Thoracic aorta (tissue), 2 donors: Measurements from ENCODE around the gene MS4A10. TPM values are rescaled to one million over a fixed set of nuclear protein-coding genes. Genes with fewer than 3 reads are reported as not detected.

Source experiments
- ATAC-seq: fragments of 150-250 bp; one replicate; pipeline ENCODE4 v1.8.0; 2017; ENCODE audit warnings: low read depth; ENCODE audit not compliant: insufficient number of reproducible peaks, low FRiP score
- DNase-seq: peaks from one replicate; pipeline ENCODE4 v3.0.0-alpha.2; 2020; ENCODE audit warnings: low spot score
- H3K27ac ChIP-seq, 2 donors: fragments of 200-600 bp; sonication (generic); 1 replicate in 1 of 2; 2 replicates in 1 of 2; pipeline ENCODE4 v1.5.1; 2016; ENCODE audit warnings: mild to moderate bottlenecking in 2 of 2, moderate library complexity in 2 of 2
- H3K27me3 ChIP-seq: fragments of 200-600 bp; sonication (generic); replicated peaks from 2 replicates; pipeline ENCODE4 v1.6.0; 2016; ENCODE audit warnings: mild to moderate bottlenecking; ENCODE audit not compliant: insufficient read depth
- H3K36me3 ChIP-seq: fragments of 200-600 bp; sonication (generic); one replicate; pipeline ENCODE4 v1.5.1; 2016
- H3K4me1 ChIP-seq, 2 donors: fragments of 200-600 bp; sonication (generic); 1 replicate in 1 of 2; 2 replicates in 1 of 2; pipeline versions ENCODE4 v1.5.1 to v1.6.0; 2016; ENCODE audit warnings: low read depth in 2 of 2, mild to moderate bottlenecking in 1 of 2; ENCODE audit not compliant: control insufficient read depth in 1 of 2
- H3K4me3 ChIP-seq: fragments of 200-600 bp; sonication (generic); 2 replicates; pipeline ENCODE4 v1.5.1; 2016; ENCODE audit warnings: mild to moderate bottlenecking
- H3K9me3 ChIP-seq: fragments of 200-600 bp; sonication (generic); 2 replicates; pipeline ENCODE4 v1.5.1; 2016
- total RNA-seq, 2 donors: library from RNA; depleted of rRNA; stranded (reverse); fragments of >200 nt; gene quantifications; one replicate each; pipeline versions ENCODE4 v1.1.0 to v1.2.3, GENCODE V29; 2016
- TF ChIP-seq, protein P1 (sequence below): fragments of 200-600 bp; sonication (generic); IDR thresholded peaks from one replicate; pipeline ENCODE4 v1.5.1; 2019; ENCODE audit warnings: antibody characterized with exemption

The MS4A10 gene
- total RNA-seq, 2 donors from 2014 or later: not detected

DNA sequence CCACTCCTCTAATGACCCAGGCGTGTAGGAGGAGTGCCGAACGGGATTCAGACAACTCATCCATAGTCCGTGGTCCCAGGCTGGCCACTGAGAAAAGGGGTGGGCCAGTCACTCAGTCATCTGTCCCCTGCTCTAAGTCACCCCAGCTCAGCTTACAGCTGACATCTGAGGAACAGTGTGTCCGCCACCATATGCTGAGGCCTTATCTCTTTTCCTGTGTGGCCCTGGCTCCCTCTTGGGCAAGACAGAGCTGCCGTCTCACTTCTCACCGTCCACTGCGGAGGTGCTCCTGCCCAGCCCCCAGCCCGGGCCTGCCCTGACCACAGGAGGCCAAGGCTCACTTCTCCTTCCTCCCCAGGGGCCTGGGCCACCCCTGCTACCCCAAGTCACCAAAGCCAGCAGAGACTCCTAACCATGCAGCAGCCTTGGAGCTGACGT lies 63.6 kb downstream of the MS4A10 start:
- no peaks in the 10 kb centered on the region for H3K9me3 ChIP-seq

DNA sequence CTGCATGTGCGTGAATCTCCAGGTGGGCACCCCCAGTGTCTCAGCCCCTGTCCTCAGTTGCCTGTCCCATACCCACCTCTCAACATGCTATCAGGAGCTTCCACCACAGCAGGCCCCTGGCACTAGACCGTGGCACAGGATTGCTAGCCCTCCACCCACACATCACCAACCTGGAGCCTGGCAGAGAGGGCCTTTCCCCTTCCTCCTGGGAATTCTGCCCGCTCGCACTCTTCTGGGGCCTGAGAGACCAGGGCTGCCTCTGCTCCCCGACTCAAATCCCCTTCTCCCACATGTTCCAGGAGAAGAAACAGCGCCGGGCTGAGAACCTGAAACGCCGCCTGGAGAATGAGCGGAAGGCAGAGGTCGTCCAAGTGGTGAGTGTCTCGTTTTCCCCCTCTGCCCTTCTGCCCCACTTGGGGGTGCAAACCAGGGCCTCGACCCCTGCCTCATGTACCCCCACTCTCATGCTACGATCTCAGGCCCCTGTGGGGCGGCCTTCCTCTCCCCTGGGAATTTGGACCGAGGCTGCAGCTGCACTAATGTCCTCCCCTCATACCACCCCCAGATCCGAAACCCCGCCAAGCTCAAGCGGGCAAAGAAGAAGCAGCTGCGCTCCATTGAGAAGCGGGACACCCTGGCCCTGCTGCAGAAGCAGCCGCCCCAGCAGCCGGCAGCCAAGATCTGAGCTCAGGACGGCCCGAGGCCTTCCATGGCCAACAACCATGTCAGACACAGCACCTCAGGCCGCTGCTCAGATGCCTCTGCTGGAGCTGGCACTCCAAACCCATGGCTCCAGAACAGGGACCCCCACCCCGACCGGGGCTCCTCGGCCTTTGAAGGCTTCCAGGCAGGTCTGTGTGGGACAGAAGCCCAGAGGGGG lies 64.7 kb downstream of the MS4A10 start:
- peaks cover 18% of the 10 kb centered on the region for H3K36me3 ChIP-seq
- no peak for DNase-seq
- H3K4me1 ChIP-seq: peaks cover 0 to under 1% of the 10 kb centered on the region in 2 donors
- no peaks in the 10 kb centered on the region for H3K27me3 ChIP-seq
- H3K9me3 ChIP-seq: no peaks in the 10 kb centered on the region
- H3K27ac ChIP-seq: no peak overlapping the region
- H3K4me3 ChIP-seq: no peak overlapping the region
- TF ChIP-seq, protein P1, sequence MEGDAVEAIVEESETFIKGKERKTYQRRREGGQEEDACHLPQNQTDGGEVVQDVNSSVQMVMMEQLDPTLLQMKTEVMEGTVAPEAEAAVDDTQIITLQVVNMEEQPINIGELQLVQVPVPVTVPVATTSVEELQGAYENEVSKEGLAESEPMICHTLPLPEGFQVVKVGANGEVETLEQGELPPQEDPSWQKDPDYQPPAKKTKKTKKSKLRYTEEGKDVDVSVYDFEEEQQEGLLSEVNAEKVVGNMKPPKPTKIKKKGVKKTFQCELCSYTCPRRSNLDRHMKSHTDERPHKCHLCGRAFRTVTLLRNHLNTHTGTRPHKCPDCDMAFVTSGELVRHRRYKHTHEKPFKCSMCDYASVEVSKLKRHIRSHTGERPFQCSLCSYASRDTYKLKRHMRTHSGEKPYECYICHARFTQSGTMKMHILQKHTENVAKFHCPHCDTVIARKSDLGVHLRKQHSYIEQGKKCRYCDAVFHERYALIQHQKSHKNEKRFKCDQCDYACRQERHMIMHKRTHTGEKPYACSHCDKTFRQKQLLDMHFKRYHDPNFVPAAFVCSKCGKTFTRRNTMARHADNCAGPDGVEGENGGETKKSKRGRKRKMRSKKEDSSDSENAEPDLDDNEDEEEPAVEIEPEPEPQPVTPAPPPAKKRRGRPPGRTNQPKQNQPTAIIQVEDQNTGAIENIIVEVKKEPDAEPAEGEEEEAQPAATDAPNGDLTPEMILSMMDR: no peak
- no peak for ATAC-seq

More for the DNA sequence above, 63.6 kb downstream of the MS4A10 start:
- ATAC-seq (no peak), DNase-seq (no peak)
- Histone ChIP-seq H3K27ac (no peak overlapping the region), H3K36me3 (peaks cover 18% of the 10 kb centered on the region), H3K27me3 (no peaks in the 10 kb centered on the region), H3K4me1 (peaks cover 9 to 12% of the 10 kb centered on the region in 2 donors), H3K4me3 (no peak overlapping the region)
- TF ChIP-seq, protein P1: no peak

Other genes starting within 250 kb of the MS4A10 start
- not detected for gene MS4A8, start 85.7 kb upstream of the MS4A10 start, total RNA-seq
- gene MS4A18, start 60.6 kb upstream of the MS4A10 start, total RNA-seq: not detected
- gene MS4A15, start 28.5 kb upstream of the MS4A10 start, total RNA-seq: not detected
- 10 to 100 TPM; 13.5 to 23.8 TPM for gene CCDC86, start 56.8 kb downstream of the MS4A10 start, total RNA-seq
- gene PTGDR2, start 70.6 kb downstream of the MS4A10 start, total RNA-seq: under 1 TPM; 0.21 to 0.68 TPM
- gene ZP1, start 82.2 kb downstream of the MS4A10 start, total RNA-seq: not detected
- gene PRPF19, start 121.3 kb downstream of the MS4A10 start, total RNA-seq: 10 to 100 TPM; 42.0 to 52.2 TPM
- gene TMEM109, start 128.8 kb downstream of the MS4A10 start, total RNA-seq: 100 to 1,000 TPM; 158 to 213 TPM
- 1 to 10 TPM; 7.7 to 8.4 TPM for gene TMEM132A, start 139.1 kb downstream of the MS4A10 start, total RNA-seq
- gene SLC15A3, start 166.8 kb downstream of the MS4A10 start, total RNA-seq: 10 to 100 TPM; 27.7 to 29.5 TPM
- 1 to 10 TPM; 2.2 to 3.3 TPM for gene CD6, start 186.3 kb downstream of the MS4A10 start, total RNA-seq